ENCODE measurements around the gene H2AZ2.

Gene H2AZ2

DNA sequence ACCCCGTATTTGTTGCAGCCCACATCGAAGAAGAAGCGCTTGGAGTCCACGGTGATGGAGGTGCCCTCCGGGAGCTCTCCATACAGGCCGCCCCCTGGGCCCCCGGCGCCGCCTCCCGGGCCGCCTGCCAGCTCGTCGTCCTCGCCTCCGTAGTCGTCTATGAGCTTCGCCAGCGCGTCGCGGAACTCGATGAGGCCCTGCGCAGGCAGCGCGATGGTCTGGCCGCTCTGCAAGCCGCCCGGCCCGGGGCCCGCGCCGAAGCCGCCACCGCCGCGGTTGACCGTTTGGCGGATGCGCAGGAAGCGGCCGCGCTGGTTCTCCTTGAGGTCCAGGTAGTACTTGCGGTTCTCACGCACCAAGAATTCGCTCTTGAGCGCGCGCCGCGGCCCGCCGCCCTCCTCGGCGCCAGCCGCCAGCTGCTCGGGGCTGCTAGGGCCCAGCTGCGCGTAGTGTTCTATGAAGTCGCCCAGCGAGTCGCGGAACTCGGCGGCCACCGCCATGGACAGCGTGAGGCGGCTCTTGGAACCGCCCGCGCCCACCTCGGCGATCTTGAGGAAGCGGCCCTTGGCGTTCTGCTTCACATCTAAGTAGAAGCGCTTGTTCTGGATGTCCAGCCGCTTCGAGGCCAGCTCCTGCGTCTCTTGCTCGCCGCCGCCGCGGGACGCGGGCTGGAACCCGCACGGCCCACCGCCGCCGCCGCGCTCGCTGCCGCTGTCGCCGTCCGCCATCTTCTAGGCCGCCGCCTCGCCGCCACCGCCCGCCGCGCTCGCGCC lies 36.9 kb upstream of the H2AZ2 start:
- peaks cover 53% of the 10 kb centered on the region for H3K79me2 ChIP-seq (ENCODE audit: low read length)

DNA sequence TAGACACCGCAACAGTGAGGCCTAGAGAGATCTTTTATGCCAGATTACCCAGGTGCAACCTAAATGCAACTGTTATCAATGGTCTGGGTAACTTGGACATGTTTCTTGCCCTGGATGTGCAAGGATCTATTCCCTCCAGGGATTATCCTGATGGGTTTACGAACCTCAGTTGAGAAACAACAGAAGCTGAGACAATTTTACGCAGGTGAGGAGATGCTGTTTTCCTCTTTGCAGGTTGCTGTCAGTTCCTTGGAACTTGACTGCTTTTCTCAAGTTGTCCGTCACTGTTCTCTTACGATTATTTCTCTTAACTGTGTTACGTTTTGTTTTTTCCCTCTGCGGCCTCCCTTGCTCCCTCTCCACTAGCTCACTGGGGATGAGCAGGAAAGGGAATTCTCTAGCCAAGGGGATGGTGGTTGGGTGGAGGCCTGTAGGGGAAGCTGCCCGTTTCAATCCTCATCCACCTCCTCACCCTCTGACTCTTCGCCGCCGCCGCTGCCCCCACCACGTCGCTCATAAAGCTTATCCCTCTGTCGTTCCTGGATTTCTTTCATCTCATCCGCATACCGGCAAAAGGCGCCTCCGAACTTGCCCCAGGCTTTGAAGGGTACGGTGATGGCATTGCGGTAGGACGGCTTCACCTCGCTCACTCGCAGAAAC lies 36.2 kb upstream of the H2AZ2 start:
- Histone ChIP-seq H3K4me3 (ENCODE audit: low read length) (peak overlapping the region; percentile 83), H3K27ac (ENCODE audit: low read length) (peak overlapping the region; percentile 71; the same call in 1 of the 2 replicates), H3K79me2 (ENCODE audit: low read length) (peaks cover 57% of the 10 kb centered on the region)

More for the DNA sequence above, 36.9 kb upstream of the H2AZ2 start:
- peaks cover 20% of the 10 kb centered on the region for H3F3A ChIP-seq (ENCODE audit: insufficient read depth, low read length)
- H3K4me1 ChIP-seq (ENCODE audit: low read length), result peaks cover 38% of the 10 kb centered on the region
- peak overlapping the region; percentile 88 for H3K4me2 ChIP-seq (ENCODE audit: low read depth, low read length)
- 0 out of 2 replicates have a peak, but pooled peaks cover 4% of the 10 kb centered on the region for H4K20me1 ChIP-seq (ENCODE audit: insufficient read depth, low read length)
- H3K36me3 ChIP-seq (replicated peaks; ENCODE audit: insufficient read depth, low read length), result 0 out of 2 replicates have a peak, but pooled peaks cover 9% of the 10 kb centered on the region
- H3K27ac ChIP-seq (ENCODE audit: low read length), result peak overlapping the region; percentile 71; the same call in 1 of the 2 replicates
- H3K9me3 ChIP-seq (replicated peaks; ENCODE audit: insufficient read depth, low read length), result no peaks in the 10 kb centered on the region
- DNase-seq, result peak; percentile 35
- no peaks in the 10 kb centered on the region for H3K27me3 ChIP-seq (replicated peaks; ENCODE audit: insufficient read depth, low read length)
- H2AFZ ChIP-seq (ENCODE audit: low read length), result peak overlapping the region; percentile 47
- peak overlapping the region; percentile 79 for H3K9ac ChIP-seq (ENCODE audit: low read length)
- peak overlapping the region; percentile 83 for H3K4me3 ChIP-seq (ENCODE audit: low read length)
- no peaks in the 10 kb centered on the region for H3K9me2 ChIP-seq (replicated peaks; ENCODE audit: insufficient read depth, low read length)
- TF ChIP-seq EZH2phosphoT487 (IDR thresholded peaks at IDR 0.05; ENCODE audit: low read length) (no peak), EZH2 (optimal IDR thresholded peaks at IDR 0.05; ENCODE audit: low read depth, low read length) (no peak), CTCF (IDR thresholded peaks at IDR 0.05; ENCODE audit: low read length) (no peak)

GRCh38 chr7:44882899-44883298 lies 35.0 kb upstream of the H2AZ2 start:
- Histone ChIP-seq H4K20me1 (ENCODE audit: insufficient read depth, low read length) (0 out of 2 replicates have a peak, but pooled peaks cover 4% of the 10 kb centered on the region), H3K27ac (ENCODE audit: low read length) (no peak overlapping the region), H2AFZ (ENCODE audit: low read length) (no peak overlapping the region), H3K36me3 (replicated peaks; ENCODE audit: insufficient read depth, low read length) (0 out of 2 replicates have a peak, but pooled peaks cover 9% of the 10 kb centered on the region), H3K4me3 (ENCODE audit: low read length) (no peak overlapping the region), H3K4me1 (ENCODE audit: low read length) (peaks cover 38% of the 10 kb centered on the region), H3K79me2 (ENCODE audit: low read length) (peaks cover 57% of the 10 kb centered on the region), H3K4me2 (ENCODE audit: low read depth, low read length) (peak overlapping the region; percentile 88; the same call in 1 of the 2 replicates), H3F3A (ENCODE audit: insufficient read depth, low read length) (peaks cover 20% of the 10 kb centered on the region), H3K9ac (ENCODE audit: low read length) (no peak overlapping the region), H3K9me2 (replicated peaks; ENCODE audit: insufficient read depth, low read length) (no peaks in the 10 kb centered on the region), H3K27me3 (replicated peaks; ENCODE audit: insufficient read depth, low read length) (no peaks in the 10 kb centered on the region), H3K9me3 (replicated peaks; ENCODE audit: insufficient read depth, low read length) (no peaks in the 10 kb centered on the region)
- DNase-seq, result no peak
- no peak for TF ChIP-seq CTCF (IDR thresholded peaks at IDR 0.05; ENCODE audit: low read length)
- no peak for TF ChIP-seq EZH2 (optimal IDR thresholded peaks at IDR 0.05; ENCODE audit: low read depth, low read length)
- TF ChIP-seq EZH2phosphoT487 (IDR thresholded peaks at IDR 0.05; ENCODE audit: low read length), result no peak

More for the DNA sequence above, 36.2 kb upstream of the H2AZ2 start:
- Histone ChIP-seq H3K4me1 (ENCODE audit: low read length) (peaks cover 38% of the 10 kb centered on the region), H3K36me3 (replicated peaks; ENCODE audit: insufficient read depth, low read length) (0 out of 2 replicates have a peak, but pooled peaks cover 9% of the 10 kb centered on the region), H2AFZ (ENCODE audit: low read length) (peak overlapping the region; percentile 47; the same call in 1 of the 2 replicates), H3K9me3 (replicated peaks; ENCODE audit: insufficient read depth, low read length) (no peaks in the 10 kb centered on the region), H3K27me3 (replicated peaks; ENCODE audit: insufficient read depth, low read length) (no peaks in the 10 kb centered on the region), H3K9ac (ENCODE audit: low read length) (peak overlapping the region; percentile 79), H3F3A (ENCODE audit: insufficient read depth, low read length) (peaks cover 20% of the 10 kb centered on the region), H4K20me1 (ENCODE audit: insufficient read depth, low read length) (0 out of 2 replicates have a peak, but pooled peaks cover 4% of the 10 kb centered on the region), H3K9me2 (replicated peaks; ENCODE audit: insufficient read depth, low read length) (no peaks in the 10 kb centered on the region), H3K4me2 (ENCODE audit: low read depth, low read length) (peak overlapping the region; percentile 88)
- no peak for DNase-seq
- TF ChIP-seq CTCF (IDR thresholded peaks at IDR 0.05; ENCODE audit: low read length), result no peak
- no peak for TF ChIP-seq EZH2 (optimal IDR thresholded peaks at IDR 0.05; ENCODE audit: low read depth, low read length)
- no peak for TF ChIP-seq EZH2phosphoT487 (IDR thresholded peaks at IDR 0.05; ENCODE audit: low read length)
